Testis (tissue), 3 donors: ENCODE measurements around the gene TMEM208. TPM values are rescaled to one million over a fixed set of nuclear protein-coding genes. Genes with fewer than 3 reads are reported as not detected.

Experiments used
- DNase-seq: peaks from one replicate; pipeline ENCODE4 v3.0.0-alpha.2; 2019
- H3K27ac ChIP-seq, 2 donors: fragments of 200-600 bp; sonication (generic); one replicate each; pipeline ENCODE4 v1.5.1; 2019
- H3K27me3 ChIP-seq: fragments of 200-600 bp; sonication (generic); one replicate; pipeline ENCODE4 v1.5.1; 2019
- H3K36me3 ChIP-seq: fragments of 200-600 bp; sonication (generic); one replicate; pipeline ENCODE4 v1.5.1; 2017; ENCODE audit warnings: low read depth; ENCODE audit errors: missing control alignments
- H3K4me1 ChIP-seq: fragments of 200-600 bp; sonication (generic); one replicate; pipeline ENCODE4 v1.5.1; 2019
- H3K4me3 ChIP-seq, 2 donors: fragments of 200-600 bp; sonication (generic); one replicate each; pipeline ENCODE4 v1.5.1; 2017 to 2019
- H3K9me3 ChIP-seq: fragments of 200-600 bp; sonication (generic); one replicate; pipeline ENCODE4 v1.5.1; 2017
- CTCF ChIP-seq, 3 experiments: fragments of 450-650 bp in 2 of 3; fragments of 200-600 bp in 1 of 3; sonication (generic) in 1 of 3; IDR thresholded peaks; one replicate each; pipeline ENCODE4 v1.5.1; 2016 to 2019; ENCODE audit warnings: antibody characterized with exemption in 3 of 3, mild to moderate bottlenecking in 2 of 3, moderate library complexity in 1 of 3
- POLR2A ChIP-seq: fragments of 450-650 bp; IDR thresholded peaks from one replicate; pipeline ENCODE4 v1.6.1; 2017; ENCODE audit warnings: antibody characterized with exemption, mild to moderate bottlenecking, moderate library complexity
- WGBS, 2 donors: methylation state at CpG; one replicate each; pipeline ENCODE4 v1.1.5; 2018; 5-methylcytosine and 5-hydroxymethylcytosine counted together
- intact Hi-C: fragments of 100-400 bp; cut with DNase I; formaldehyde crosslinking; loops from one replicate; pipeline ENCODE4 v1.15.1; 2023; ENCODE audit warnings: low total_unique reads
- polyA plus RNA-seq: library from polyadenylated mRNA; stranded (reverse); fragments of 350-450 nt; fragmentation: Illumina TruSeq; extraction: RNeasy Lipid Tissue Mini Kit (QIAGEN cat#74804); gene quantifications from one replicate; pipeline ENCODE4 v1.2.3, GENCODE V29; 2014; ENCODE audit warnings: low read depth, low replicate concordance; ENCODE audit not compliant: insufficient read depth
- total RNA-seq, 2 donors: library from RNA; depleted of rRNA; stranded (reverse); fragments of >200 nt; gene quantifications; one replicate each; pipeline ENCODE4 v1.2.3, GENCODE V29; 2016

The TMEM208 gene
- total and polyA plus RNA-seq, 3 donors from 2014 or later: 55.6 to 66.8 (median 57.4) TPM

GRCh38 chr16:67184453-67184994 is 42.4 kb upstream of the TMEM208 start:
- no peak for DNase-seq
- Histone ChIP-seq H3K9me3 (no peaks in the 10 kb centered on the region), H3K36me3 (no peaks in the 10 kb centered on the region), H3K27me3 (no peaks in the 10 kb centered on the region), H3K27ac (peak overlapping the region; percentile 98 to 99), H3K4me1 (peaks cover 29% of the 10 kb centered on the region), H3K4me3 (peak overlapping the region; percentile 64 to 81)
- 2 to 5% methylated on average over 40 to 57 of the region's 59 CpGs for WGBS, 2 donors
- intact Hi-C loops: no loop called here
- TF ChIP-seq POLR2A (no peak), CTCF (IDR thresholded peaks at IDR 0.05) (no peak)

- DNase-seq: peak; percentile 95
- H3K27ac ChIP-seq: peak overlapping the region; percentile 98 to 99
- H3K9me3 ChIP-seq: no peaks in the 10 kb centered on the region
- TF ChIP-seq POLR2A: no peak
- peak; percentile 77 to 81 (median 80) for TF ChIP-seq CTCF (IDR thresholded peaks at IDR 0.05)
- 6 to 7% methylated on average over 18 to 41 of the region's 43 CpGs for WGBS, 2 donors
- H3K36me3 ChIP-seq: no peaks in the 10 kb centered on the region
- H3K4me3 ChIP-seq: peak overlapping the region; percentile 64 to 81
- peaks cover 32% of the 10 kb centered on the region for H3K4me1 ChIP-seq
- H3K27me3 ChIP-seq: no peaks in the 10 kb centered on the region
- intact Hi-C loops: no loop called here
These were observed 41.8 kb upstream of the TMEM208 start for GRCh38 chr16:67184995-67185650.

- WGBS, 2 donors: 4 to 6% methylated on average over 12 of the region's 12 CpGs
- intact Hi-C loops: no loop called here
- Histone ChIP-seq H3K9me3 (no peaks in the 10 kb centered on the region), H3K36me3 (no peaks in the 10 kb centered on the region), H3K27ac (peak overlapping the region; percentile 98 to 99), H3K4me1 (peaks cover 34% of the 10 kb centered on the region), H3K4me3 (peak overlapping the region in 1 of 2 donors; percentile 81), H3K27me3 (no peaks in the 10 kb centered on the region)
- DNase-seq: no peak
- TF ChIP-seq POLR2A: no peak
- no peak for TF ChIP-seq CTCF (IDR thresholded peaks at IDR 0.05)
These were observed 41.2 kb upstream of the TMEM208 start for GRCh38 chr16:67185651-67186134.

- Histone ChIP-seq H3K9me3 (no peaks in the 10 kb centered on the region), H3K27me3 (no peaks in the 10 kb centered on the region), H3K4me1 (peaks cover 40% of the 10 kb centered on the region), H3K36me3 (no peaks in the 10 kb centered on the region), H3K27ac (no peak overlapping the region), H3K4me3 (no peak overlapping the region)
- WGBS, 2 donors: 47 to 69% methylated on average over 3 to 5 of the region's 5 CpGs
- intact Hi-C loops: no loop called here
- TF ChIP-seq CTCF (IDR thresholded peaks at IDR 0.05) (no peak), POLR2A (no peak)
- DNase-seq: no peak
These were observed 40.4 kb upstream of the TMEM208 start for GRCh38 chr16:67186550-67186950.
